GM12801 (cell line): ENCODE data around the gene CXXC4.

Experiments
- CTCF ChIP-seq: IDR thresholded peaks from one replicate; pipeline ENCODE4 v1.5.1; 2011; ENCODE audit warnings: control low read depth; ENCODE audit not compliant: insufficient read length; ENCODE audit errors: extremely low read depth

CXXC4 gene

GRCh38 chr4:104494185-104494584 is 509 bp downstream of the CXXC4 start:
- no peak for TF ChIP-seq CTCF

- TF ChIP-seq CTCF: no peak
Observed at GRCh38 chr4:104493081-104493831, 1.4 kb downstream of the CXXC4 start.

GRCh38 chr4:104492183-104492771 is 2.4 kb downstream of the CXXC4 start:
- no peak for TF ChIP-seq CTCF

GRCh38 chr4:104491481-104492182 is 3.1 kb downstream of the CXXC4 start:
- no peak for TF ChIP-seq CTCF

- TF ChIP-seq CTCF: no peak
Observed at GRCh38 chr4:104490770-104491480, 3.8 kb downstream of the CXXC4 start.

- TF ChIP-seq CTCF: no peak
Observed at GRCh38 chr4:104490096-104490769, 4.5 kb downstream of the CXXC4 start.
